Stimulated activated CD8-positive, alpha-beta memory T cell treated with anti-CD3 and anti-CD28 coated beads, Interleukin-12 subunit alpha, Interleukin-12 subunit beta, amount 100 ng/mL, for 4 hours (primary cell): ENCODE data around the gene MTUS2.

Experiments used
- DNase-seq: peaks from one replicate; pipeline ENCODE4 v3.0.0-alpha.2; 2020; ENCODE audit warnings: low read depth

The MTUS2 gene

GRCh38 chr13:29108068-29108786, 288.1 kb downstream of the MTUS2 start:
- no peak for DNase-seq

GRCh38 chr13:29109987-29110386, 289.8 kb downstream of the MTUS2 start:
- no peak for DNase-seq

- no peak for DNase-seq
These were observed 291.3 kb downstream of the MTUS2 start for GRCh38 chr13:29111446-29111845.

GRCh38 chr13:29115842-29116241, 295.7 kb downstream of the MTUS2 start:
- DNase-seq: no peak

GRCh38 chr13:29117663-29118062, 297.5 kb downstream of the MTUS2 start:
- no peak for DNase-seq

- no peak for DNase-seq
These were observed 298.3 kb downstream of the MTUS2 start for GRCh38 chr13:29118471-29118870.

- DNase-seq: no peak
These were observed 305.2 kb downstream of the MTUS2 start for GRCh38 chr13:29125191-29125933.

GRCh38 chr13:29125934-29126424, 305.8 kb downstream of the MTUS2 start:
- no peak for DNase-seq

- DNase-seq: no peak
These were observed 309.5 kb downstream of the MTUS2 start for GRCh38 chr13:29129616-29130015.

GRCh38 chr13:29131159-29131558, 311.0 kb downstream of the MTUS2 start:
- DNase-seq: no peak

- no peak for DNase-seq
These were observed 311.9 kb downstream of the MTUS2 start for GRCh38 chr13:29131881-29132668.

GRCh38 chr13:29136341-29136740, 316.2 kb downstream of the MTUS2 start:
- DNase-seq: no peak

- DNase-seq: no peak
These were observed 316.9 kb downstream of the MTUS2 start for GRCh38 chr13:29137016-29137415.

- no peak for DNase-seq
These were observed 317.9 kb downstream of the MTUS2 start for GRCh38 chr13:29137995-29138394.

GRCh38 chr13:29140277-29140676, 320.1 kb downstream of the MTUS2 start:
- DNase-seq: no peak

GRCh38 chr13:29143847-29144246, 323.7 kb downstream of the MTUS2 start:
- DNase-seq: no peak

- no peak for DNase-seq
These were observed 334.3 kb downstream of the MTUS2 start for GRCh38 chr13:29154390-29154789.

GRCh38 chr13:29156136-29156535, 336.0 kb downstream of the MTUS2 start:
- no peak for DNase-seq

GRCh38 chr13:29159871-29160270, 339.7 kb downstream of the MTUS2 start:
- no peak for DNase-seq

- DNase-seq: no peak
These were observed 340.7 kb downstream of the MTUS2 start for GRCh38 chr13:29160862-29161261.

GRCh38 chr13:29161676-29162075, 341.5 kb downstream of the MTUS2 start:
- DNase-seq: no peak

- DNase-seq: no peak
These were observed 342.6 kb downstream of the MTUS2 start for GRCh38 chr13:29162638-29163235.
